Measurements from ENCODE around the gene EP400. TPM values are rescaled to one million over a fixed set of nuclear protein-coding genes. Genes with fewer than 3 reads are reported as not detected.

Gene EP400
- polyA plus RNA-seq, 1 donor (not counting 4 experiments of a cell fraction or from before 2014, with no cell fraction given) = 4.1 TPM

GRCh38 chr12:132019891-132020290 is 70.1 kb downstream of the EP400 start:
- dilution Hi-C loops (cut with MboI; ENCODE audit: extremely low pct_ligation_motif_present, low sequenced_read_pairs) = no loop called here
- H3K4me1 ChIP-seq (ENCODE audit: control insufficient read depth, extremely low read depth, insufficient read depth, low read length) = no peaks in the 10 kb centered on the region
- H3K4me2 ChIP-seq (ENCODE audit: control insufficient read depth, extremely low read depth, insufficient read depth, low read depth, low read length) = no peak overlapping the region
- H3K4me3 ChIP-seq (ENCODE audit: control insufficient read depth in 2 of 3, extremely low read depth in 1 of 3, insufficient read depth in 2 of 3, low read depth in 1 of 3, low read length in 3 of 3) = no peak overlapping the region
- no peaks in the 10 kb centered on the region for H4K20me1 ChIP-seq (ENCODE audit: control insufficient read depth, extremely low read depth, insufficient read depth, low read length)
- peaks cover 30 to 38% of the 10 kb centered on the region in 2 experiments for H3K36me3 ChIP-seq (ENCODE audit: control insufficient read depth in 2 of 2, extremely low read depth in 1 of 2, insufficient read depth in 2 of 2, low read length in 2 of 2)
- H3K9me3 ChIP-seq (ENCODE audit: control insufficient read depth, low read depth, low read length) = no peaks in the 10 kb centered on the region
- H3K27me3 ChIP-seq (ENCODE audit: control insufficient read depth, extremely low read depth, insufficient read depth, low read length) = no peaks in the 10 kb centered on the region
- no peak overlapping the region for H2AFZ ChIP-seq (ENCODE audit: control insufficient read depth, low read length)
- TF ChIP-seq CTCF (optimal IDR thresholded peaks at IDR 0.05 in 1 of 3, IDR thresholded peaks at IDR 0.05 in 1 of 3, conservative IDR thresholded peaks at IDR 0.05 in 1 of 3; ENCODE audit: extremely low read depth in 1 of 3, insufficient read depth in 2 of 3, low read length in 3 of 3) (no peak), EZH2 (IDR thresholded peaks at IDR 0.05; ENCODE audit: low read length) (no peak)
- no peaks in the 10 kb centered on the region for H3K9me1 ChIP-seq (ENCODE audit: control insufficient read depth, extremely low read depth, insufficient read depth, low read length)
- FAIRE-seq (no peak), DNase-seq (ENCODE audit: low read depth, low spot score) (no peak)
- H3K27ac ChIP-seq (ENCODE audit: control insufficient read depth, insufficient read depth, low read length) = no peak overlapping the region
- H3K9ac ChIP-seq (ENCODE audit: control insufficient read depth, extremely low read depth, insufficient read depth, low read length) = no peak overlapping the region
- no peaks in the 10 kb centered on the region for H3K79me2 ChIP-seq (ENCODE audit: control insufficient read depth, insufficient read depth, low read length)

- H4K20me1 ChIP-seq (ENCODE audit: control insufficient read depth, extremely low read depth, insufficient read depth, low read length) = no peaks in the 10 kb centered on the region
- H3K9me1 ChIP-seq (ENCODE audit: control insufficient read depth, extremely low read depth, insufficient read depth, low read length) = no peaks in the 10 kb centered on the region
- TF ChIP-seq EZH2 (IDR thresholded peaks at IDR 0.05; ENCODE audit: low read length) (no peak), CTCF (optimal IDR thresholded peaks at IDR 0.05 in 1 of 3, IDR thresholded peaks at IDR 0.05 in 1 of 3, conservative IDR thresholded peaks at IDR 0.05 in 1 of 3; ENCODE audit: extremely low read depth in 1 of 3, insufficient read depth in 2 of 3, low read length in 3 of 3) (no peak)
- FAIRE-seq (no peak), DNase-seq (ENCODE audit: low read depth, low spot score) (no peak)
- dilution Hi-C loops (cut with MboI; ENCODE audit: extremely low pct_ligation_motif_present, low sequenced_read_pairs) = no loop called here
- H3K27ac ChIP-seq (ENCODE audit: control insufficient read depth, insufficient read depth, low read length) = no peak overlapping the region
- H3K4me2 ChIP-seq (ENCODE audit: control insufficient read depth, extremely low read depth, insufficient read depth, low read depth, low read length) = no peak overlapping the region
- H3K79me2 ChIP-seq (ENCODE audit: control insufficient read depth, insufficient read depth, low read length) = no peaks in the 10 kb centered on the region
- no peak overlapping the region for H2AFZ ChIP-seq (ENCODE audit: control insufficient read depth, low read length)
- no peak overlapping the region for H3K4me3 ChIP-seq (ENCODE audit: control insufficient read depth in 2 of 3, extremely low read depth in 1 of 3, insufficient read depth in 2 of 3, low read depth in 1 of 3, low read length in 3 of 3)
- H3K4me1 ChIP-seq (ENCODE audit: control insufficient read depth, extremely low read depth, insufficient read depth, low read length) = no peaks in the 10 kb centered on the region
- H3K9me3 ChIP-seq (ENCODE audit: control insufficient read depth, low read depth, low read length) = no peaks in the 10 kb centered on the region
- no peaks in the 10 kb centered on the region for H3K27me3 ChIP-seq (ENCODE audit: control insufficient read depth, extremely low read depth, insufficient read depth, low read length)
- H3K9ac ChIP-seq (ENCODE audit: control insufficient read depth, extremely low read depth, insufficient read depth, low read length) = no peak overlapping the region
- H3K36me3 ChIP-seq (ENCODE audit: control insufficient read depth in 2 of 2, extremely low read depth in 1 of 2, insufficient read depth in 2 of 2, low read length in 2 of 2) = peaks cover 32 to 37% of the 10 kb centered on the region in 2 experiments
Observed at GRCh38 chr12:132020292-132020691, 70.5 kb downstream of the EP400 start.
